GM06990 (cell line): ENCODE data around the gene ADAMTS12.

Experiments
- DNase-seq: peaks from one replicate; pipeline ENCODE4 v3.0.0-alpha.2; 2011; ENCODE audit not compliant: insufficient read length; ENCODE audit errors: extremely low read depth
- H3K27me3 ChIP-seq: replicated peaks from 2 replicates; pipeline ENCODE4 v1.6.0; 2011; ENCODE audit warnings: low read length; ENCODE audit not compliant: control insufficient read depth, insufficient read depth
- H3K36me3 ChIP-seq: 2 replicates; pipeline ENCODE4 v1.5.1; 2011; ENCODE audit warnings: low read length; ENCODE audit not compliant: control insufficient read depth, insufficient read depth
- H3K4me3 ChIP-seq: replicated peaks from 2 replicates; pipeline ENCODE4 v1.5.1; 2011; ENCODE audit warnings: low read depth, mild to moderate bottlenecking, control low read depth, low read length
- CTCF ChIP-seq: IDR thresholded peaks from 2 replicates; pipeline ENCODE4 v1.5.1; 2011; ENCODE audit warnings: low read length, control low read depth, mild to moderate bottlenecking, inconsistent platforms; ENCODE audit not compliant: insufficient read depth, poor library complexity, severe bottlenecking

ADAMTS12 gene

GRCh38 chr5:33726422-33727165, 165.2 kb downstream of the ADAMTS12 start:
- DNase-seq: no peak
- H3K27me3 ChIP-seq: no peaks in the 10 kb centered on the region
- no peak overlapping the region for H3K4me3 ChIP-seq
- no peak for TF ChIP-seq CTCF
- H3K36me3 ChIP-seq: no peaks in the 10 kb centered on the region; the same call in 1 of the 2 replicates

- DNase-seq: no peak
- Histone ChIP-seq H3K4me3 (no peak overlapping the region), H3K27me3 (no peaks in the 10 kb centered on the region), H3K36me3 (no peaks in the 10 kb centered on the region; the same call in 1 of the 2 replicates)
- no peak for TF ChIP-seq CTCF
Observed at GRCh38 chr5:33725806-33726205, 166.0 kb downstream of the ADAMTS12 start.

DNA sequence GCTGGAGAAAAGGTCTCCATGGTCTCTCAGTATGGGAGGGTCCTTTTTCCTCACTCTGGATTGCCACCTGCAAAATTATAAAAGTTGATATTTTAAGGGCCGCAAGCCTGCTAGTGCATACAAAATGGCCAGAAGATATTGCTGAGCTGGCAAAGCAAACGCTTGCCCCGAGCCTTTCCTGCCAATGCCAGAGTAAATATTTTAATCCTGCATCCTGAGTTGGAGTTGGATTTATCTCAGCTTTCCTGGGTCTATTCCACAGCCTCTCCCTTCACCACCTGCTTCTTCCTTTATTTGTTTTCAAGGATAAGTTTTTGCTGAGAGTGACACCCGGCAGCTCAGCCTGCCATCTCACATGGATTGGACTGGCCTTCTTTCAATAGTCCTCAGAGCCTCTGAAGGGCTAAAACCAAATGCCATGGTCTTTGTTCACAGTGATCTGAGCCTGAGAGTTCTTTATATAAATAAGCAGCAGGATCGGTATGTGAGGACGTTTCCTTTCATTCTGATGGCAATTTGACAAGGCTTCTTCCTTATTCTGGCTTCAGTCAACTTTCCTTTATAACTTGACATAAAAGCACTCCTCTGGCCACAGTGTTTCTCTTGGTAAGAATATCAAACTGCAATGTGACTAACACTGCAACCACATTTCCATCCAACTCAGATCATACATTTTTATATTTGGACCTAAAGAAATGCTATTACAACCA, 170.1 kb downstream of the ADAMTS12 start:
- no peak for TF ChIP-seq CTCF
- Histone ChIP-seq H3K36me3 (no peaks in the 10 kb centered on the region; the same call in 1 of the 2 replicates), H3K27me3 (no peaks in the 10 kb centered on the region), H3K4me3 (no peak overlapping the region)
- DNase-seq: no peak

- TF ChIP-seq CTCF: no peak
- no peaks in the 10 kb centered on the region for H3K27me3 ChIP-seq
- H3K4me3 ChIP-seq: no peak overlapping the region
- DNase-seq: no peak
- no peaks in the 10 kb centered on the region; the same call in 1 of the 2 replicates for H3K36me3 ChIP-seq
Observed at GRCh38 chr5:33720176-33720575, 171.6 kb downstream of the ADAMTS12 start.

GRCh38 chr5:33719769-33720168, 172.0 kb downstream of the ADAMTS12 start:
- no peak for DNase-seq
- Histone ChIP-seq H3K4me3 (no peak overlapping the region), H3K27me3 (no peaks in the 10 kb centered on the region), H3K36me3 (no peaks in the 10 kb centered on the region; the same call in 1 of the 2 replicates)
- no peak for TF ChIP-seq CTCF
